Skin of body (tissue), 3 donors: ENCODE measurements around the gene SLC5A4. TPM values are rescaled to one million over a fixed set of nuclear protein-coding genes. Genes with fewer than 3 reads are reported as not detected.
"Not testable (repeated sequence)": the region's sequence is repeated elsewhere in the genome, so short reads cannot be mapped to it uniquely, and the experiment has no call there.

Experiments
- DNase-seq: peaks from one replicate; lab custom pipeline; 2025; lab: John Stamatoyannopoulos, UW
- small RNA-seq: library from RNA; depleted of rRNA; stranded (forward); fragments of <200 nt; gene quantifications from one replicate; pipeline ENCODE3, GENCODE V24; 2014; ENCODE audit warnings: low replicate concordance
- total RNA-seq: library from RNA; depleted of rRNA; stranded (reverse); fragments of >200 nt; gene quantifications from one replicate; pipeline ENCODE4 v1.2.3, GENCODE V29; 2014

Gene SLC5A4
- total RNA-seq, 1 donor from 2014 or later: 0.79 TPM

- no peak for DNase-seq
Measured at GRCh38 chr22:32200752-32201151, 54.4 kb downstream of the SLC5A4 start.

DNA sequence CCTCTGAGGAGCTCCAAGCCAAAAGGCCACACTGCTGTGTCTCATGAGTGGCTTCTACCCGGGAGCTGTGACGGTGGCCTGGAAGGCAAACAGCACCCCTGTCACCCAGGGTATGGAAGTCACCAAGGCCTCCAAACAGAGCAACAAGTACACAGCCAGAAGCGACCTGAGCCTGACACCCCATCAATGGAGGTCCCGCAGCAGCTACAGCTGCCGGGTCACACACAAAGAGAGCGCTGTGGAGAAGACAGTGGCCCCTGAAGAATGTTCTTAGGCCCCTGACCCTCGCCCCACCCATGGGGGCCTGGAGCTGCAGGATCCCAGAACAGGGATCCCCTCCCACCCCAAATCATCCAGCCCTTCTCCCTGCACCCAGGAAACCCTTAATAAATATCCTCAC lies 55.2 kb downstream of the SLC5A4 start:
- DNase-seq: no peak

- no peak for DNase-seq
Measured at GRCh38 chr22:32199341-32199740, 55.8 kb downstream of the SLC5A4 start.

GRCh38 chr22:32197553-32198226 lies 57.5 kb downstream of the SLC5A4 start:
- DNase-seq: not testable (repeated sequence)

GRCh38 chr22:32195900-32196299 lies 59.2 kb downstream of the SLC5A4 start:
- not testable (repeated sequence) for DNase-seq

DNA sequence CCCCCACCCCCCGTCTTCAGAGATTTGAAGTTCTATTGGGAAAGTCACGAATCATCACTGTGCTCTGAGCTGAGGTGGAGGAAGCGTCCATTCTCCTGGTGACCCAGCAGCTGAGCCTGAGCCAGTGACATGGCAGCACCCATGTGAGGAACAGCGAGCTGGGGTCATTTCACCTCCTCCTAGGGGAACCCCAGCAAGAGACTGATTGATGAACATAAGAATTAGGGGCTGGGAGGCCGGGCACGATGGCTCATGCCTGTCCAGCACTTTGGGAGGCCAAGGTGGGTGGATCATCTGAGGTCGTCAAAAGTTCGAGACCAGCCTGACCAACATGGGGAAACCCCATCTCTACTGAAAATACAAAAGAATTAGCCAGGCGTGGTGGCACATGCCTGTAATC lies 61.8 kb downstream of the SLC5A4 start:
- DNase-seq: not testable (repeated sequence)

DNA sequence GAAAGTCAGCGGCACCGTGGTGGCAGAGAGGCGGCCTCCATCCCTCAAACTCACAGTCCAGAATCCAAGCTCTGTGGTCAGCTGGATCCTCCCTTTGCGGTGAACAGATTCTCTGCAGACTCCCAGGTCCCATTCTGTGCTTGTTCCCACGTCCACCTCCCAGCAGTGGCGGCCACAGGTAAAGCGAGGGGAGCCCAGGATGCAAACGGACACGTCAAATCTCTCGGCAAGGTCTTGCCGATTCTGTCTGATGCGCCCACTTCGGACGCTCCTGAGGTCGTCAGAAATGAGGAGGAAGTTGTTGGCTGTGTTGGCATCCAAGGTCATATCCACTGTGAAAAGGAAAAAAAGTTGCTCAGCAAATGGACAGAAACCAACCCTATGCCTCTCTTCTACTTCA lies 64.1 kb downstream of the SLC5A4 start:
- not testable (repeated sequence) for DNase-seq

DNA sequence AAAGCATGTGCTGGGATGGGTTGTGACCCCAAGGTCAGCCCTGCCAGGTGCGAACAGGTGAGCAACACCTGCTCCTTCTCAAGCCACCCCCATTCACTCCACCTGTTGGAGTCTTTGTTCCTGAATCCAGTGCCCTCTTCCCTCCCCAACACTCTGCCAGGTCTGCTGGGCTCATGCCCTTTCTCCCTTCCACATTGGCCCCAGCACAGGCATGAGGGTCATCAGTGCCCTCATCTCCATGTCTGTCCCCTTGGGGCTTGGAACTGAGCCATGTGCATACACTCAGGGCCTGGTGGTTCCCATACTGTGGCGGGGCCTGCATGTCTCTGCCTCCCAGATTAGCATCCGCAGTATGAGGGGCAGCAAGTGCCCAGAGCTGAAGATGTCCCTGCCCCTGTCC lies 69.3 kb downstream of the SLC5A4 start:
- no peak for DNase-seq

GRCh38 chr22:32183625-32184024 lies 71.5 kb downstream of the SLC5A4 start:
- no peak for DNase-seq

GRCh38 chr22:32181043-32181442 lies 74.1 kb downstream of the SLC5A4 start:
- DNase-seq: no peak

- DNase-seq: no peak
Measured at GRCh38 chr22:32177221-32177765, 77.9 kb downstream of the SLC5A4 start.

DNA sequence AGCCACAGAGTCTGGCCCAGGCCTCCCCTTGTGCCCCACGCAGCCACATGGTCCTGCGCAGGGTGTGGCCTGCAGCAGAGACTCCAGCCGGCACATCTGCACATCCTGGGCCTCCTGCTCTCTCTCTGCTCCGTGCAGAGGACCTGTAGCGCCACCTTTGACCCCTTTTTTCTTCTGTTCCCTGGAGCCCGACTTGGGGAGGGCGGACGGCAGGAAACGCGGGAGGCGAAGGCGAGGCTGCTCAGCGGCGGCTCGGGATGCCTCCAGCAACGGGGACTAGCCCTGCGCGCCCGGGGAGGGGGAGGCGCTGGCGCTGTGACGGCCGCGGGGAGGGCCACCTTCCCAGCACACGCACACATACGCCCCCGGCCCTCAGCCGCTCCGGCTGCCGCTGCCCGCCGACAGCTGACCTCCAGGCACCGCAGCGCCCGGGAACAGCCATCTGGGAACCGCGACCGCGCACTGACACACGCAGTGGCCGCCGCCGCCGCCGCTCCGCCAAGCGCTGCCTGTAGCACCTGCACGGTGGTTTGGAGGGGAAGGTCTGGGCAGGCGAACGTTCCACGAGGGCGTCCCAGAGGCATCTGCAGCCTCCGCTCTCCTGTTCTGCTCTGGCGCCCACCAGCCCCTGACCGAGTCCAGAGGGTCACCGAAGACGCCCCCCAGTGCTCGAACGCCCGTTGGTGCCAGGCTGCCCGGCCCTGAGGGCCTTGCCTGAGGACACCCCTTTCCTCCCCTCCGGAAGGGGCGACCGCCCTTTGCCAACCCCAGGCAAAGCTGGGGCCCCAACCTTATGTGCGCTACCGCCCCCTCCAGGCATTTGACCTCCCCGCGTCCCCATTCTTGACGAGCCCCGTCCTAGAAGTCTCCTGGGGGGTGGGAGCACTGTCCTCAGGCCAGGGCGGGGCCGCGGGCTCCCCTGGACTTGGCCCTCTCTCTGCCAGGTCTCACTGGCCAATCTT lies 79.2 kb downstream of the SLC5A4 start:
- no peak for DNase-seq

- no peak for DNase-seq
Measured at GRCh38 chr22:32175115-32175514, 80.0 kb downstream of the SLC5A4 start.

Small RNAs within 50 kb of the gene (small RNA-seq; reads per million reads assigned to genes)
- gene RF02171: not detected

Other genes starting within 250 kb of the SLC5A4 start
- gene SLC5A1, start 212.1 kb downstream of the SLC5A4 start, total RNA-seq: 13.7 TPM
- gene C22orf42, start 96.0 kb downstream of the SLC5A4 start, total RNA-seq: not detected
- gene RFPL2, start 50.3 kb downstream of the SLC5A4 start, total RNA-seq: not detected
- not detected for gene RFPL3, start 102.5 kb upstream of the SLC5A4 start, total RNA-seq
- gene RTCB, start 156.9 kb upstream of the SLC5A4 start, total RNA-seq: 77.5 TPM
- gene BPIFC, start 209.1 kb upstream of the SLC5A4 start, total RNA-seq: 31.7 TPM
- gene FBXO7, start 219.5 kb upstream of the SLC5A4 start, total RNA-seq: 71.6 TPM